H1 (cell line): Measurements from ENCODE around the gene METRN. TPM values are rescaled to one million over a fixed set of nuclear protein-coding genes. Genes with fewer than 3 reads are reported as not detected.
A peak's percentile ranks its signal among the peaks of the same experiment; 100 is the strongest.

ENCODE experiments used
- CTCF ChIA-PET: fragments of 300-600 bp; sonication (Branson Sonifier 250); formaldehyde crosslinking; loops from one replicate; lab custom pipeline; 2021; ENCODE audit not compliant: partially characterized antibody; lab: Charles Lee
- POLR2A ChIA-PET: fragments of 300-600 bp; sonication (Branson Sonifier 250); formaldehyde crosslinking; loops from one replicate; lab custom pipeline; 2021; ENCODE audit warnings: inconsistent platforms; ENCODE audit not compliant: partially characterized antibody; lab: Charles Lee
- DNase-seq, 2 experiments: peaks; one replicate each; pipeline versions ENCODE4 v3.0.0 to v3.0.0-alpha.2; 2010 to 2022; ENCODE audit warnings: low spot score in 2 of 2, low read depth in 1 of 2, mixed read lengths in 1 of 2
- FAIRE-seq: peaks from 2 replicates; lab custom pipeline; 2011; peaks lifted over from hg19 to GRCh38; lab: Jason Lieb, UNC
- H2AFZ ChIP-seq: 2 replicates; pipeline ENCODE4 v1.8.1; 2012; ENCODE audit warnings: low read length, inconsistent platforms
- H2AK5ac ChIP-seq: 2 replicates; pipeline ENCODE4 v1.6.1; 2013; ENCODE audit warnings: low read depth, low read length
- H2BK120ac ChIP-seq: replicated peaks from 2 replicates; pipeline ENCODE3; 2013; ENCODE audit warnings: low read depth, low read length, inconsistent platforms
- H2BK12ac ChIP-seq: 2 replicates; pipeline ENCODE4 v1.6.1; 2013; ENCODE audit warnings: low read depth, low read length
- H2BK15ac ChIP-seq: 2 replicates; pipeline ENCODE4 v1.6.1; 2013; ENCODE audit warnings: low read length
- H2BK20ac ChIP-seq: 2 replicates; pipeline ENCODE4 v1.6.1; 2013; ENCODE audit warnings: low read length
- H2BK5ac ChIP-seq: 2 replicates; pipeline ENCODE4 v1.6.1; 2013; ENCODE audit warnings: low read depth, low read length
- H3K14ac ChIP-seq: 2 replicates; pipeline ENCODE4 v1.6.1; 2013; ENCODE audit warnings: inconsistent platforms; ENCODE audit not compliant: insufficient read length
- H3K18ac ChIP-seq: 2 replicates; pipeline ENCODE4 v1.6.1; 2013; ENCODE audit warnings: low read length; ENCODE audit errors: extremely low read depth
- H3K23ac ChIP-seq: 2 replicates; pipeline ENCODE4 v1.6.1; 2013; ENCODE audit warnings: inconsistent platforms; ENCODE audit not compliant: insufficient read length
- H3K23me2 ChIP-seq: 2 replicates; pipeline ENCODE4 v1.6.1; 2013; ENCODE audit warnings: low read depth, low read length
- H3K27ac ChIP-seq: 2 replicates; pipeline ENCODE4 v1.6.1; 2011; ENCODE audit warnings: low read depth, low read length, inconsistent platforms
- H3K27me3 ChIP-seq, 4 experiments: replicated peaks in 1 of 4; 1 replicate in 1 of 4; 2 replicates in 3 of 4; pipeline versions ENCODE4 v1.6.1 to v1.8.1; 2011 to 2013; ENCODE audit warnings: low read length in 3 of 4, mild to moderate bottlenecking in 3 of 4, inconsistent platforms in 2 of 4, mixed read lengths in 2 of 4, moderate library complexity in 1 of 4; ENCODE audit not compliant: control insufficient read depth in 3 of 4, insufficient read depth in 3 of 4; ENCODE audit errors: extremely low read depth in 1 of 4
- H3K36me3 ChIP-seq, 4 experiments: 2 replicates each; pipeline versions ENCODE4 v1.6.1 to v1.8.1; 2011 to 2013; ENCODE audit warnings: mild to moderate bottlenecking in 4 of 4, low read length in 3 of 4, moderate library complexity in 2 of 4, control low read depth in 1 of 4, inconsistent platforms in 1 of 4; ENCODE audit not compliant: insufficient read depth in 4 of 4, control insufficient read depth in 2 of 4
- H3K4ac ChIP-seq: replicated peaks from 2 replicates; pipeline ENCODE3; 2013; ENCODE audit warnings: low read length, low read depth, mixed read lengths, inconsistent platforms; ENCODE audit not compliant: insufficient read length
- H3K4me1 ChIP-seq, 4 experiments: replicated peaks in 1 of 4; 1 replicate in 1 of 4; 2 replicates in 3 of 4; pipeline versions ENCODE4 v1.6.1 to v1.8.1; 2011 to 2013; ENCODE audit warnings: low read length in 3 of 4, inconsistent platforms in 2 of 4, mixed read lengths in 1 of 4; ENCODE audit not compliant: insufficient read depth in 4 of 4, control insufficient read depth in 3 of 4
- H3K4me2 ChIP-seq, 2 experiments: 2 replicates each; pipeline versions ENCODE4 v1.6.1 to v1.8.1; 2011 to 2013; ENCODE audit warnings: low read depth in 2 of 2, low read length in 2 of 2, control low read depth in 1 of 2, inconsistent platforms in 1 of 2, mild to moderate bottlenecking in 1 of 2; ENCODE audit not compliant: insufficient read depth in 1 of 2
- H3K4me3 ChIP-seq, 4 experiments: fragments of 200-600, 300-600 bp in 1 of 4; sonication (generic), shearing (Covaris generic), sonication (Bioruptor Twin) in 1 of 4; 2 replicates each; pipeline versions ENCODE4 v1.5.1 to v1.8.1; 2011 to 2016; ENCODE audit warnings: low read length in 4 of 4, low read depth in 3 of 4, control low read depth in 2 of 4, inconsistent platforms in 2 of 4, mild to moderate bottlenecking in 2 of 4, mixed read lengths in 1 of 4, moderate library complexity in 1 of 4; ENCODE audit not compliant: insufficient read depth in 2 of 4; ENCODE audit errors: extremely low read depth in 1 of 4
- H3K56ac ChIP-seq: replicated peaks from 2 replicates; pipeline ENCODE3; 2013; ENCODE audit warnings: low read depth, mild to moderate bottlenecking, mixed read lengths, low read length, inconsistent platforms; ENCODE audit not compliant: insufficient read length
- H3K79me1 ChIP-seq: 2 replicates; pipeline ENCODE4 v1.6.1; 2013; ENCODE audit warnings: low read depth, low read length, control low read depth
- H3K79me2 ChIP-seq, 2 experiments: 2 replicates each; pipeline versions ENCODE4 v1.6.1 to v1.8.1; 2012 to 2013; ENCODE audit warnings: low read length in 2 of 2, mild to moderate bottlenecking in 2 of 2, inconsistent platforms in 1 of 2; ENCODE audit not compliant: insufficient read depth in 2 of 2, control insufficient read depth in 1 of 2
- H3K9ac ChIP-seq, 4 experiments: replicated peaks in 1 of 4; 1 replicate in 1 of 4; 2 replicates in 3 of 4; pipeline versions ENCODE4 v1.6.1 to v1.8.1; 2011 to 2013; ENCODE audit warnings: low read depth in 3 of 4, low read length in 3 of 4, control low read depth in 2 of 4, mild to moderate bottlenecking in 2 of 4, moderate library complexity in 2 of 4, inconsistent platforms in 1 of 4; ENCODE audit errors: extremely low read depth in 1 of 4
- H3K9me3 ChIP-seq, 2 experiments: 2 replicates each; pipeline versions ENCODE4 v1.6.1 to v1.8.1; 2012 to 2013; ENCODE audit warnings: mild to moderate bottlenecking in 2 of 2, moderate library complexity in 2 of 2, control low read depth in 1 of 2, inconsistent platforms in 1 of 2, low read depth in 1 of 2, low read length in 1 of 2, mixed read lengths in 1 of 2; ENCODE audit not compliant: insufficient read depth in 2 of 2
- H4K20me1 ChIP-seq, 2 experiments: replicated peaks in 1 of 2; 2 replicates each; pipeline versions ENCODE3 to v1.8.1; 2011 to 2013; ENCODE audit warnings: inconsistent platforms in 2 of 2, low read length in 2 of 2, mild to moderate bottlenecking in 1 of 2; ENCODE audit not compliant: insufficient read depth in 2 of 2, control insufficient read depth in 1 of 2
- H4K5ac ChIP-seq: 2 replicates; pipeline ENCODE4 v1.6.1; 2013; ENCODE audit warnings: low read length, low read depth, mixed read lengths, inconsistent platforms; ENCODE audit not compliant: insufficient read length
- H4K8ac ChIP-seq: 2 replicates; pipeline ENCODE4 v1.8.0; 2013; ENCODE audit warnings: mild to moderate bottlenecking, moderate library complexity, low read length, inconsistent platforms; ENCODE audit not compliant: insufficient read depth; ENCODE audit errors: extremely low read depth
- H4K91ac ChIP-seq: replicated peaks from 2 replicates; pipeline ENCODE3; 2013; ENCODE audit warnings: low read length, mixed read lengths, inconsistent platforms; ENCODE audit not compliant: insufficient read length
- CBX8 ChIP-seq: fragments of 300-800, 300-1000 bp; sonication (generic); IDR thresholded peaks from 2 replicates; pipeline ENCODE4 v1.7.1; 2016; ENCODE audit warnings: low read depth, low read length, borderline replicate concordance
- CEBPB ChIP-seq: IDR thresholded peaks from 2 replicates; pipeline ENCODE4 v1.6.1; 2012; ENCODE audit warnings: low read depth, low read length
- JUN ChIP-seq: IDR thresholded peaks from 2 replicates; pipeline ENCODE4 v1.6.1; 2011; ENCODE audit warnings: low read depth, mild to moderate bottlenecking, improper control_type of control experiment, low read length
- RNF2 ChIP-seq: fragments of 200-900, 300-1000 bp; sonication (generic); IDR thresholded peaks from 2 replicates; pipeline ENCODE4 v1.7.1; 2016; ENCODE audit warnings: borderline replicate concordance, low read depth, mild to moderate bottlenecking, antibody characterized with exemption, low read length; ENCODE audit not compliant: poor library complexity, severe bottlenecking; ENCODE audit errors: missing control alignments
- WGBS, 2 experiments: shearing (Covaris generic) in 1 of 2; methylation state at CpG; one replicate each; pipeline versions ENCODE4 v1.1.6 to v1.1.7; 2013 to 2015; ENCODE audit warnings: low lambda C conversion rate in 2 of 2, mixed read lengths in 2 of 2, inconsistent platforms in 1 of 2, low coverage in 1 of 2, missing lambda C conversion rate in 1 of 2; ENCODE audit not compliant: insufficient replicate concordance in 2 of 2, insufficient coverage in 1 of 2, insufficient read length in 1 of 2; ENCODE audit errors: extremely low coverage in 1 of 2, missing lambda C conversion rate in 1 of 2; 5-methylcytosine and 5-hydroxymethylcytosine counted together
- polyA plus RNA-seq, 7 experiments: library from polyadenylated mRNA; depleted of rRNA in 3 of 7; stranded (reverse) in 5 of 7; unstranded in 2 of 7; fragments of >200 nt in 5 of 7; fragments of 200-250 nt in 2 of 7; gene quantifications; 1 replicate in 5 of 7; 2 replicates in 1 of 7; 4 replicates in 1 of 7; pipeline versions ENCODE4 v1.2.1 to v1.2.3, GENCODE V29; 2011 to 2013; ENCODE audit warnings: missing spikeins in 2 of 7, mixed read lengths in 2 of 7
- total RNA-seq: library from RNA; stranded (reverse); fragmentation: NEBNext Ultra II Directional; extraction: Animal tissue kit (Norgen Biotek cat#: 25700); gene quantifications from 2 replicates; pipeline ENCODE4 v1.2.1, GENCODE V29; 2021
- TF ChIP-seq, protein P1 (sequence below), 3 experiments: IDR thresholded peaks; 1 replicate in 2 of 3; 2 replicates in 1 of 3; pipeline versions ENCODE4 v1.5.1 to v1.6.1; 2011; ENCODE audit warnings: low read length in 3 of 3, mild to moderate bottlenecking in 3 of 3, inconsistent platforms in 2 of 3, low read depth in 1 of 3, moderate library complexity in 1 of 3; ENCODE audit not compliant: insufficient read depth in 1 of 3; ENCODE audit errors: control extremely low read depth in 1 of 3
- TF ChIP-seq, protein P2 (sequence below): IDR thresholded peaks from 2 replicates; pipeline ENCODE4 v1.6.1; 2012; ENCODE audit warnings: inconsistent platforms

Gene METRN
- total and polyA plus RNA-seq, 2 of the 8 experiments (the other 6 are each of a cell fraction or from before 2014, with no cell fraction given): 18.7 to 25.8 TPM

DNA sequence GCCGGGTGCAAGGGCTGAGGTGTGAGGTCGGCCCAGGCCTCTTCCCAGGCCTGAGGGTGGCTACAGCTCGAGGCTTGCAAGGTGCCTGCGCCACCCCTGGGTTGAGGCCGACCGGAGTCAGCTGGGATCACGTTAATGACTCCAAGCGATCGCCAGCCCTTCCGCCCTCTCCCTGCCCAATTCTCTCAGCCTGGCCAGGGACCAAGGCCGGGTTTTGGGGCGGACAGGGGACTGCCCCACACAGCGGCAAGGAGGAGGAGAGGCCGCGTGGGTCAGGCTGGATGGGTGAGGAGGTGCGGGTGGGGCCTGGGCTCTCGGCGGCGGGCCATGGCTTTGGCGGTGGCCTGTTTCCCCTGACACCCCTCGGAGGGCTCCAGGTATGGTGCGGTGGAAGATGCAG, 21.6 kb upstream of the METRN start:
- H3K14ac ChIP-seq: no peak overlapping the region
- H3K4me2 ChIP-seq: peak overlapping the region; percentile 87 to 95
- ChIA-PET CTCF (interaction anchor here (0.9 to 2.0 kb wide), 4 partner anchors 12 to 92 kb away, joined by 3 to 7 read pairs (median 5); no protein-coding TSS in a partner anchor), POLR2A (interaction anchor here (1.1 to 4.6 kb wide), 4 partner anchors 11 to 39 kb away, joined by 3 to 48 read pairs (median 6); partner anchors contain the start of genes ANTKMT, JMJD8, RHBDL1 and STUB1)
- no peak overlapping the region for H3K27ac ChIP-seq
- H3K9ac ChIP-seq: no peak overlapping the region
- no peak overlapping the region for H3K23ac ChIP-seq
- H2BK120ac ChIP-seq: no peak overlapping the region
- H3K79me1 ChIP-seq: peaks cover 4% of the 10 kb centered on the region; the same call in 1 of the 2 replicates
- H2BK12ac ChIP-seq: no peak overlapping the region
- H2BK20ac ChIP-seq: no peak overlapping the region
- DNase-seq (peak in 1 of 2 experiments; percentile 56), FAIRE-seq (no peak)
- peaks cover 15% of the 10 kb centered on the region for H3K23me2 ChIP-seq
- H3K18ac ChIP-seq: no peak overlapping the region; the same call in 1 of the 2 replicates
- peaks cover 0 to 10% of the 10 kb centered on the region in 2 experiments for H4K20me1 ChIP-seq
- no peak overlapping the region for H2BK5ac ChIP-seq
- no peaks in the 10 kb centered on the region for H3K9me3 ChIP-seq
- TF ChIP-seq, protein P1, sequence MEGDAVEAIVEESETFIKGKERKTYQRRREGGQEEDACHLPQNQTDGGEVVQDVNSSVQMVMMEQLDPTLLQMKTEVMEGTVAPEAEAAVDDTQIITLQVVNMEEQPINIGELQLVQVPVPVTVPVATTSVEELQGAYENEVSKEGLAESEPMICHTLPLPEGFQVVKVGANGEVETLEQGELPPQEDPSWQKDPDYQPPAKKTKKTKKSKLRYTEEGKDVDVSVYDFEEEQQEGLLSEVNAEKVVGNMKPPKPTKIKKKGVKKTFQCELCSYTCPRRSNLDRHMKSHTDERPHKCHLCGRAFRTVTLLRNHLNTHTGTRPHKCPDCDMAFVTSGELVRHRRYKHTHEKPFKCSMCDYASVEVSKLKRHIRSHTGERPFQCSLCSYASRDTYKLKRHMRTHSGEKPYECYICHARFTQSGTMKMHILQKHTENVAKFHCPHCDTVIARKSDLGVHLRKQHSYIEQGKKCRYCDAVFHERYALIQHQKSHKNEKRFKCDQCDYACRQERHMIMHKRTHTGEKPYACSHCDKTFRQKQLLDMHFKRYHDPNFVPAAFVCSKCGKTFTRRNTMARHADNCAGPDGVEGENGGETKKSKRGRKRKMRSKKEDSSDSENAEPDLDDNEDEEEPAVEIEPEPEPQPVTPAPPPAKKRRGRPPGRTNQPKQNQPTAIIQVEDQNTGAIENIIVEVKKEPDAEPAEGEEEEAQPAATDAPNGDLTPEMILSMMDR (IDR thresholded peaks at IDR 0.05; ENCODE audit: control extremely low read depth in 1 of 3, insufficient read depth in 1 of 3, low read depth in 1 of 3, low read length in 3 of 3): no peak
- TF ChIP-seq JUN (no peak), RNF2 (no peak), CEBPB (no peak), CBX8 (no peak)
- TF ChIP-seq, protein P2, sequence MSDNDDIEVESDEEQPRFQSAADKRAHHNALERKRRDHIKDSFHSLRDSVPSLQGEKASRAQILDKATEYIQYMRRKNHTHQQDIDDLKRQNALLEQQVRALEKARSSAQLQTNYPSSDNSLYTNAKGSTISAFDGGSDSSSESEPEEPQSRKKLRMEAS: peak; percentile 28; the same call in 1 of the 2 replicates
- no peak overlapping the region for H4K5ac ChIP-seq
- H2BK15ac ChIP-seq: no peak overlapping the region
- no peak overlapping the region; the same call in 1 of the 2 replicates for H4K8ac ChIP-seq
- peak overlapping the region in 3 of 4 experiments; percentile 43 to 78 (median 48); a peak in 5 of 8 replicates for H3K4me3 ChIP-seq
- WGBS, 2 experiments: 72% methylated on average over 16 of the region's 22 CpGs; no CpG with 5 or more reads in 1 of the 2 experiments
- peaks cover 0 to 23% (median 15%) of the 10 kb centered on the region in 4 experiments; a peak in 5 of 7 replicates for H3K4me1 ChIP-seq
- H3K36me3 ChIP-seq: no peaks in the 10 kb centered on the region
- H2AFZ ChIP-seq: no peak overlapping the region
- H4K91ac ChIP-seq: no peak overlapping the region
- H3K79me2 ChIP-seq: no peaks in the 10 kb centered on the region
- peaks cover 1 to 56% (median 36%) of the 10 kb centered on the region in 4 experiments for H3K27me3 ChIP-seq
- no peak overlapping the region for H3K4ac ChIP-seq
- H2AK5ac ChIP-seq: peak overlapping the region; percentile 65; the same call in 1 of the 2 replicates
- no peak overlapping the region for H3K56ac ChIP-seq
